Measurements from ENCODE around the gene TXNIP.

The TXNIP gene

DNA sequence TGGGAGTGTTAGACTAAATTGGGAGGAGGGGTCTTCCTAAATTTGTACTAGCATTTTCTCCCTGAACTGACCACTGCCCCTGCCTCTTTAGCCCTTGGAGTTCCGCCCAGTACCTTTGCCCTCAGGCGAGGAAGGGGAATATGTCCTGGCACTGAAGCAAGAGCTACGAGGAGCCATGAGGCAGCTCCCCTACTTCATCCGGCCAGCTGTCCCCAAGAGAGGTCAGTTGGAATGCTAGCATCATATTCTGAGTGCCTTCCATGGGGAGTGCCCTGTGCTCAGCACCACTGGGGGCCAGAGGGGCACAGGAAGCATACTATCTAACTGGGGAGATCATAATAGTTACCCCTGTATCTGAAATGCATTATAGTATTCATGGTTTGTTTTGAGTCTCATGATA, 21.2 kb downstream of the TXNIP start:
- Histone ChIP-seq H3K9ac (no peak overlapping the region), H3K4me2 (ENCODE audit: low read length) (no peak overlapping the region), H3K27ac (no peak overlapping the region), H3K36me3 (ENCODE audit: control insufficient read depth, insufficient read depth, low read length) (no peaks in the 10 kb centered on the region), H2AFZ (no peak overlapping the region), H3K4me3 (ENCODE audit: low read depth, low read length) (no peak overlapping the region), H3K4me1 (peaks cover 26% of the 10 kb centered on the region), H3K79me2 (peaks cover 9% of the 10 kb centered on the region), H3K27me3 (ENCODE audit: control insufficient read depth, insufficient read depth, low read length) (no peaks in the 10 kb centered on the region), H3K9me3 (ENCODE audit: control insufficient read depth, low read length) (no peaks in the 10 kb centered on the region)
- TF ChIP-seq, protein P1, sequence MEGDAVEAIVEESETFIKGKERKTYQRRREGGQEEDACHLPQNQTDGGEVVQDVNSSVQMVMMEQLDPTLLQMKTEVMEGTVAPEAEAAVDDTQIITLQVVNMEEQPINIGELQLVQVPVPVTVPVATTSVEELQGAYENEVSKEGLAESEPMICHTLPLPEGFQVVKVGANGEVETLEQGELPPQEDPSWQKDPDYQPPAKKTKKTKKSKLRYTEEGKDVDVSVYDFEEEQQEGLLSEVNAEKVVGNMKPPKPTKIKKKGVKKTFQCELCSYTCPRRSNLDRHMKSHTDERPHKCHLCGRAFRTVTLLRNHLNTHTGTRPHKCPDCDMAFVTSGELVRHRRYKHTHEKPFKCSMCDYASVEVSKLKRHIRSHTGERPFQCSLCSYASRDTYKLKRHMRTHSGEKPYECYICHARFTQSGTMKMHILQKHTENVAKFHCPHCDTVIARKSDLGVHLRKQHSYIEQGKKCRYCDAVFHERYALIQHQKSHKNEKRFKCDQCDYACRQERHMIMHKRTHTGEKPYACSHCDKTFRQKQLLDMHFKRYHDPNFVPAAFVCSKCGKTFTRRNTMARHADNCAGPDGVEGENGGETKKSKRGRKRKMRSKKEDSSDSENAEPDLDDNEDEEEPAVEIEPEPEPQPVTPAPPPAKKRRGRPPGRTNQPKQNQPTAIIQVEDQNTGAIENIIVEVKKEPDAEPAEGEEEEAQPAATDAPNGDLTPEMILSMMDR (IDR thresholded peaks at IDR 0.05): no peak

DNA sequence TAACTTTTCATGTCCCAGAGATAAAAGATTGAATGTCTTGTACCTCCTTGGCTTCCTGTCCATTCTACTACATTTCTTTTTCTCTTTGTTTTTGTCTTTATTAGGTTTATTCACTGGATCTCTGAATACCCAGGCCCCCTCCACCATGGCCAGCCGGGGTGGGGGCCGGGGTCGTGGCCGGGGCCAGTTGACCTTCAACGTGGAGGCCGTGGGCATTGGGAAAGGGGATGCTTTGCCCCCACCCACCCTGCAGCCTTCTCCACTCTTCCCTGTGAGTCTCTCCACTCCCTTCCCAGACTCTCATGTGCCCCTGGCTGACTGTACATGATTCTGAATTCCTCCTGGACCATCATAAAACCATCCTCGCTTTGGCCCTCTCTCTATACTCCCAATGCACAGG, 21.7 kb downstream of the TXNIP start:
- TF ChIP-seq, protein P1 (IDR thresholded peaks at IDR 0.05): no peak
- H3K79me2 ChIP-seq: peaks cover 12% of the 10 kb centered on the region
- H2AFZ ChIP-seq: no peak overlapping the region
- no peaks in the 10 kb centered on the region for H3K9me3 ChIP-seq (ENCODE audit: control insufficient read depth, low read length)
- H3K4me2 ChIP-seq (ENCODE audit: low read length): no peak overlapping the region
- peaks cover 21% of the 10 kb centered on the region for H3K4me1 ChIP-seq
- no peak overlapping the region for H3K27ac ChIP-seq
- no peak overlapping the region for H3K9ac ChIP-seq
- H3K27me3 ChIP-seq (ENCODE audit: control insufficient read depth, insufficient read depth, low read length): no peaks in the 10 kb centered on the region
- H3K36me3 ChIP-seq (ENCODE audit: control insufficient read depth, insufficient read depth, low read length): no peaks in the 10 kb centered on the region
- H3K4me3 ChIP-seq (ENCODE audit: low read depth, low read length): no peak overlapping the region

DNA sequence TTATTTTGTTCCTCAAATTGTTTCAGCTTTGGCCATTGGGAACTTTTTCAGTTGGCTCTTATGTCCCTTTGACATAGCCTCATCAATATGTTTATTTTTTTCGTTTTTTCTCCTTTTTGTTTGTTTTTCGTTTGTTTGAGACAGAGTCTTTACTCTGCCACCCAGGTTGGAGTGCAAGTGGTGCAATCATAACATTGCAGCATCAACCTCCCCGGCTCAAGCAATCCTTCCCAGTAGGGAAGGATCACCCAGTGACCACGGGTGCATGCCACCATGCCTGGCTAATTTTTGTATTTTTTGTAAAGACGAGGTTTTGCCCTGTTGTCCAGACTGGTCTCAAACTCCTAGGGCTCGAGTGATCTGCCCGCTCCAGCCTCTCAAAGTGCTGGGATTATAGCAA, 23.8 kb downstream of the TXNIP start:
- Histone ChIP-seq H3K4me1 (peaks cover 5% of the 10 kb centered on the region), H3K27ac (no peak overlapping the region), H3K9me3 (ENCODE audit: control insufficient read depth, low read length) (no peaks in the 10 kb centered on the region), H3K79me2 (peaks cover 12% of the 10 kb centered on the region), H3K27me3 (ENCODE audit: control insufficient read depth, insufficient read depth, low read length) (no peaks in the 10 kb centered on the region), H3K4me2 (ENCODE audit: low read length) (no peak overlapping the region), H3K9ac (no peak overlapping the region), H3K36me3 (ENCODE audit: control insufficient read depth, insufficient read depth, low read length) (no peaks in the 10 kb centered on the region), H2AFZ (no peak overlapping the region), H3K4me3 (ENCODE audit: low read depth, low read length) (no peak overlapping the region)
- TF ChIP-seq, protein P1 (IDR thresholded peaks at IDR 0.05): no peak

DNA sequence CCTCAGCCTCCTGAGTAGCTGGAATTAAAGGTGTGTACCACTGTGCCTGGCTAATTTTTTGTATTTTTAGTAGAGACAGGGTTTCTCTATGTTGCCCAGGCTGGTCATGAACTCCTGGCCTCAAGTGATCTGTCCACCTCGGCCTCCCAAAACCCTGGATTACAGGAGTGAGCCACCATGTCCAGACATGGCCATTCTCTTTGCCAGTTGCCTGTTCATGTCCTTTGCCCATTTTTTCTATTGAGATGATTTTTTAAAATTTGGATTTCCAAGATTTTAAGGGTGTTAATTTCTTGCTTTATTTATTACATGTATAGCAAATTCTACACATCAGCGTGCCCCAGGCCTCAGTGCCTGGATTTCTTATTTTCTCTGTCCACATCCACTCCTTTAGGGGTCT, 29.1 kb downstream of the TXNIP start:
- H2AFZ ChIP-seq: no peak overlapping the region
- no peak overlapping the region for H3K4me2 ChIP-seq (ENCODE audit: low read length)
- H3K4me3 ChIP-seq (ENCODE audit: low read depth, low read length): no peak overlapping the region
- H3K4me1 ChIP-seq: peaks cover 6% of the 10 kb centered on the region
- no peaks in the 10 kb centered on the region for H3K27me3 ChIP-seq (ENCODE audit: control insufficient read depth, insufficient read depth, low read length)
- no peak overlapping the region for H3K9ac ChIP-seq
- peaks cover 6% of the 10 kb centered on the region for H3K79me2 ChIP-seq
- H3K27ac ChIP-seq: no peak overlapping the region
- H3K36me3 ChIP-seq (ENCODE audit: control insufficient read depth, insufficient read depth, low read length): no peaks in the 10 kb centered on the region
- no peaks in the 10 kb centered on the region for H3K9me3 ChIP-seq (ENCODE audit: control insufficient read depth, low read length)
- TF ChIP-seq, protein P1 (IDR thresholded peaks at IDR 0.05): no peak

DNA sequence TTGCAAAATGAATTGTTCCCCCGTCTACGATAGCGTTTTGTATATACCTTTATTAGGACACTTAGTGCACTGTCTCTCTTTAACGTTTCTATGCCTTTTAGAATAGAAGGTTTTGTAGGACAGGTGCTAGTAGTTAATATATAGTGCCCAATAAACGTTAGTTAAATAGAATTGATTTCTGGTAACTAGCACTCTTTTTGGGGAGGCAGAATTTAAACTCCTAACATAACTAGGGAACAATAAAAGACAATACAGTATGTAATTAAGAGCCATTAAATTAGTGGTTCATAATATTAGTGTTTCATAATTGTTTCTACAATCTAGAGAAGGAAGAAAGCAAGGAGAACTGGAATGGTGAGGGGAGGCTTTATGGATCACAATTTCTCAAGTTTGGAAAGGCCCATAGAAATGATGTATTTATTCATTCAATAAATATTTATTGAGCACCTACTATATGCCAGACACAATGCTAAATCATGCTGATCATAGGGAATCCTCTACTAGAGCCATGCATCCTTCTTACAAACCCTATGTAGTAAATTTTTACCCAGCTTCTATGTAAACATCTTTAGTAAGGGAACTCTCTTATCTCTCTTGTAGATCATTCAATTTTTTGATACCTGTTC, 31.1 kb downstream of the TXNIP start:
- Histone ChIP-seq H3K27me3 (ENCODE audit: control insufficient read depth, insufficient read depth, low read length) (no peaks in the 10 kb centered on the region), H3K36me3 (ENCODE audit: control insufficient read depth, insufficient read depth, low read length) (no peaks in the 10 kb centered on the region), H3K79me2 (peaks cover 9% of the 10 kb centered on the region), H3K9me3 (ENCODE audit: control insufficient read depth, low read length) (no peaks in the 10 kb centered on the region), H3K4me1 (peaks cover 6% of the 10 kb centered on the region), H3K4me3 (ENCODE audit: low read depth, low read length) (peak overlapping the region; percentile 48), H3K9ac (no peak overlapping the region), H3K4me2 (ENCODE audit: low read length) (peak overlapping the region; percentile 78), H2AFZ (peak overlapping the region; percentile 67), H3K27ac (peak overlapping the region; percentile 92)
- TF ChIP-seq, protein P1 (IDR thresholded peaks at IDR 0.05): no peak

Data from parathyroid adenoma (tissue), 2 donors.